Measurements from ENCODE around the gene BCAP29.
"Not testable (repeated sequence)": the region's sequence is repeated elsewhere in the genome, so short reads cannot be mapped to it uniquely, and the experiment has no call there.

BCAP29 gene

DNA sequence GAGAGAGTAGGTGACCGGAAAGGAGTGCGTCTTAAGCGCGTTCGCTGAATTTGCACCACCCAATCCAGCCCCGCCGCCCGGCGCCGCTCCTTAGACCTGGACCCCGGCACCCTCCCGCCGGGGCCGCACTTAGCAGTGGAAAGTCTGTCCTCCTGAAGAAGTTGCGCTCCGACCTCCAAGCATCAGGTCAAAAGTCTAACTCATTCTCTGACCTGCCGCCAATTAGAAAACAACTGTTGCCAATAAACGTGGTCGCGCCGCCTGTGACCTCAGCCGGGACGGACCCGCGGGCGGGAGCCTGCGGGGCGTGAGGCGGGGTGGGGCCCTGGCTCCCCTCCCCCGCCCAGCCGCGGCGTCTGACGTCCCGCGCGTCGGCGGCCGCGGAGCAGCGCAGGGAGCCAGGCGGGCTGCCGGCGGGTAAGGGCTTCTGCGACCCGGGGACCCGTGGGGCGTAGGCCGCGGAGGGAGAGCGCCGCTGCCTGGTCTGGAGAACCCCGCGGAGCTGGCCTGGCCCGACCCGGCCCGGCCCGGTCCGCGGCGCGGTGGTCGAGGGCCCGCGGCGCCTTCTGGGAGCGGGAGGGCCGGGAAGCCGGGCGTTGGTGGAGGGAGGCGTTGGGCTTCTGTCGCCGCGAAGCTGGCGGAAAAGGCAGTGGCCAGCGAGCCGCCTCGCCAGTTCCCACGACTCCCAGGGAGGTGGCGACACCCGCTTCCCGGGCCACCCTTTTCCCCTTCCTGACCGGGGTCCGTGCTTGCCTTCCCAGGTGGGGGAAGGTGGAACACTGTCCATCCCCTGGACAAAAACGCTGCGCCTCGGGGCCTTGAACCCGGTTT, at the start of gene BCAP29:
BCAP29 (plus strand) TSS at position 362 of the 831 bp plus-strand sequence. CDS start 527 bp downstream, outside the sequence.
- peak; percentile 57 for DNase-seq (ENCODE audit: low spot score)

- no peak for DNase-seq (ENCODE audit: low spot score)
These were observed 49.3 kb upstream of the BCAP29 start for GRCh38 chr7:107530751-107531150.

GRCh38 chr7:107534139-107534538, 45.9 kb upstream of the BCAP29 start:
- no peak for DNase-seq (ENCODE audit: low spot score)

DNA sequence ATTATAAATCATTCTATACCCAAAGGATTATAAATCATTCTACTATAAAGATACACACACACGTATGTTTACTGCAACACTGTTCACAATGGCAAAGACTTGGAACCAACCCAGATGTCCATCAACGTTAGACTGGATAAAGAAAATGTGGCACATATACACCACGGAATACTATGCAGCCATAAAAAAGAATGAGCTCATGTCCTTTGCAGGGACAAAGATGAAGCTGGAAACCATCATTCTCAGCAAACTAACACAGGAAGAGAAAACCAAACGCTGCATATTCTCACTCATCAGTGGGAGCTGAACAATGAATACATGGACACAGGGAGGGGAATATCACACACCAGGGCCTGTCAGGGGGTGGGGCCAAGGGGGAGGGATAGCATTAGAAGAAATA, 42.8 kb upstream of the BCAP29 start:
- DNase-seq (ENCODE audit: low spot score) = not testable (repeated sequence)

GRCh38 chr7:107538001-107538400, 42.0 kb upstream of the BCAP29 start:
- DNase-seq (ENCODE audit: low spot score) = no peak

DNA sequence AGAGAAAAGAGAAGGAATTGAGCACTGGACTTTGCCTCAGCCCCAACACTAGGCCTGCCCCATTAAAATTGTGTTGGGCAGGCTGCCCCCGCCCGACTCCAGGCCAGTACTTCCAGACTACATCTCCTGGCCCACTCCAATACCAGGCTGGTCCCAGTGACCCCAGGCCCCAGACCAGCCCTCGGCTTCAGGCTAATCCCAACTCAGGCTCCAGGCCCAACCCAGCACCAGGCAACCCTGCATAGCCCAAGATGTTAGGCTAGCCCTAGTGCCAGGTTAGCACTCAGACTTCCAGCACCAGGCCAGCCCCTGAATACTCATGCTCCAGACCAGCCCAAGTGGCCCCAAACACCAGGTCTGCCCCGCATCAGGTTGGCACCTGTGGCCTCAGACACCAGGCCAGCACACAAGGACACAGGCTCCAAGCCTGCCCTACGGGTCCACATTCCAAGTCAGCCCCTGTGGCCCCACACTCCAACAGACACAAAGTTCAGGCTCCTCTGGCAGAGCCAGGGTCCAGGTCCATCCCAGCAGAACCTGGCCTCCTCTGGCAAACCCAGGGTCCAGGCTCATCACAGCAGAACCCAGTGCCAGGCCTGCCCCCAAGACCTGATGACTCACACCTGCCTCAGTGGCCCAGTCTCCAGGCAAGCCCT, 36.6 kb upstream of the BCAP29 start:
- DNase-seq (ENCODE audit: low spot score) = no peak

DNA sequence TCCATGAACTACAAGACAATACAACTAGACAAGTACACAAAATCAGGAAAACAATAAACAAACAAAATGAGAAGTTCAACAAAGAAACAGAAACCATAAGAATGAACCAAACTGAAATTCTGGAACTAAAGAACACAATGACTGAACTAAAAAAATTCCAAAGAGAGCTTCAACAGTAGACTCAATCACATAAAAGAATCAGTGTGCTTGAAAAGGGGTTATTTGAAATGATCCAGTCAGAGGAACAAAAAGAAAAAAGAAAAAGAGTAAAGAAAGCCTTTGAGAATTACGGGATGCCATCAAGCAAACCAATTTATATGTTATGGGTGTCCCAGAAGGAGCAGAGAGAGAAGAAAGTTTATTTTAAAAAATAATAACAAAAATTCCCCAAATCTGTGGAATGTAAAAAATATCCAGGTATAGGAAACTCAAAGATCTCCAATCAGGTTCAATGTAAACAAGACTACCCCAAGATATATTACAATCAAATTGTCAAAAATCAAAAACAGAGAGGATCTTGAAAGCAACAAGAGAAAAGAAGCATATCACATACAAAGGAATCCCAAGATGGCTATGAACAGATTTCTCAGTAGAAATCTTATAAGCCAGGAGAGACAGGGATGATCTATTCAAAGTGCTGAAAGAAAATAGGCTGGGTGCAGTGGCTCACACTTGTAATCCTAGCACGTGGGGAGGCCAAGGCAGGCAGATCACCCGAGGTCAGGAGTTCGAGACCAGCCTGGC, 35.0 kb upstream of the BCAP29 start:
- DNase-seq (ENCODE audit: low spot score) = no peak

DNA sequence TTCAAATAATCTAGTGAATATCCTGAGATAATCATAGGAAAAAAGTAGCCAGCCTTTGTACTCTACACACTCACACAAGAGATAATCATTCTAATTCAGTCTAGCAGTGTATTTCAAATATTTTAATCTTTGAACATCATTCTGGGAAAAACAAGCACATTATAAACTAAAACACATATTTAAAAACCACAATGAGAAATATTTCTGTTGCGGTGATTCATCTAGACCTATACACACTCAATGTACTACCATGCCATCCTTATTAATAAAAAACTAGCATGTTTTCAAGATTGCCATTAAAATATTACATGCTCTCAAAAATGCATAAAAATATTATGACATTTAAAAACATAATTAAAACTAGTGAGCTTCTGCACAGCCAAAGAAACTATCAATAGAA, 28.1 kb upstream of the BCAP29 start:
- no peak for DNase-seq (ENCODE audit: low spot score)

GRCh38 chr7:107555893-107556292, 24.2 kb upstream of the BCAP29 start:
- no peak for DNase-seq (ENCODE audit: low spot score)

DNA sequence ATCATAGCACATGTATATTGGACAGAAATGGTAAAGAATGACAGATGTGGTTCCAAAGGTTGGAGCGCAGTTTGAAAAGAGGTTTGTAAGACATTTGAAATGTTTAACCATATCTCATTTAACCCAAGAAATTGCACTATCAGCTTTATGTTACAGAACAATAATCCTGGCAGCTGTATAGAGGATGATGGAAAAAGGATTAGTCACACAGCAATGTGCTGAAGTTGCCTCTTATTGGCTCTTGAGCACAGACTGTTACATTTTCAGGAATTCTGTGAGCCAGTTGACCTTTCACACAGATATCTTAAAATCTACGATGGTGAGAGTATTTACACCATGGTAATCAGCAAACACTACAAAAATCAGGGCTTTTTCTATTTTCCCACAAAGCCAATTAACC, 20.2 kb upstream of the BCAP29 start:
- no peak for DNase-seq (ENCODE audit: low spot score)

DNA sequence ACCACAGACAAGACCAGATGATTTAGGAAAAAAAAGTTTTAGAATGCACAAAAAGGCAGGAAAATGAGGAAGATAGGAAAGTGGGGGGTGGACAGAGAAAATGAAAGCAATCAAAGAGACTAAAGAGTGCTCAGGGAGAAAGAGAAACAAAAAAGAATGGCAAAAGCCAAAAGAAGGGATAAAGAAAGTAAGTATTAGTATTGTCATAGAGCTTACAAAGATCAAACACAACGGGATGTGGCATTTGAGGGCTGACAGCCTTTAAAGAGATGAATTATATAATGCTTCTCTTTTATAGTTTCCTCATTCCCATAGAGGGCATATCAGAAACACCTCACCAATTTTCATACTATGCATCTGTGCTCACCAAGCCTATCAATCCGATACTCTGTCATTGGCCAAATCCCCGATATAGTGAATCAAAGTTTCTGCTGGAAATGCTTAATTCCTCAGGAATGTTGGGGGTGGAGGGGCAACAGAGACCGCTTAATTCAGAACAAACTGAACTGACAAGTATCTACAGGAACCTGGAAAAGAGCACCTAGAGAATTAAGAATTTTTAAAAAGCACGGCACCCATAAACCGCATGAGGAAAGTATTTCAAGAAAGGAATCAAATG, 19.0 kb upstream of the BCAP29 start:
- no peak for DNase-seq (ENCODE audit: low spot score)

DNA sequence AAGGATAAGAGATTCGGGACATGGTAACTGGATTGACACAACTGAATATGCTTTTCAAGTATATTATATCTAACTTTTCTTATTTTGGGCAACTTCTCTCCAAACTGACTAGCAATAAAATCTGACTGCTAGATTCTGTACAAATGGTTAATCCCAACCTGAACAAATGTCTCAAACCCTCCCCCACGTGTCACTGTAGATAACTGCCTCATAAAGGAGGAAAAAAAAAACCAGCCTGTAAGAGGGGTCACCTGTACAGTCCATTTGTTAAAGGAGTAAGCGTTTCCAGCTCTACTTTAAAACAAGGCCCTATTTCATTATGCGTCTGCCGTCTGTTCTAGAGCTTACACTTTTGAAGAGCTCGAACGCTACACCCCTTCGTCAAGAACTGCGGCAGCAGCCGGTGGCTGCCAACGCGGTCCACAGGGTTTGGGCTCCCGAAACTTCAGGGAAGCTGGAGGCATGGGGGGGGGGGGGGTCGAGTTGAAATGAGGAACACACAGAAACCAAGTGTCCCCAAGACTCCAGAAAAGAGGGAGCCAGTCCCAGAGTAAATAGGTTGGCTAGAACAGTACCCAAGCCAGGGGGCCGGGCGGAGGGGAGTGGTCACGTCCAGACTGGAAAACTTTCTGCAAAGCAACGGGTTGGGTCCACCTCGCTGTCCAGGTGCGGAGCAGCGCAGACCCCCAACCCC, 16.8 kb upstream of the BCAP29 start:
- DNase-seq (ENCODE audit: low spot score) = peak; percentile 35

- DNase-seq (ENCODE audit: low spot score) = peak; percentile 60
These were observed 16.1 kb upstream of the BCAP29 start, which contains the start of the genes COG5 and DUS4L for GRCh38 chr7:107563775-107564552. Gene COG5 (minus strand): TSS chr7:107563920. CDS start chr7:107563896, 24 bp downstream. Gene DUS4L (plus strand): TSS chr7:107563971. CDS start chr7:107567071, 3,100 bp downstream.

DNA sequence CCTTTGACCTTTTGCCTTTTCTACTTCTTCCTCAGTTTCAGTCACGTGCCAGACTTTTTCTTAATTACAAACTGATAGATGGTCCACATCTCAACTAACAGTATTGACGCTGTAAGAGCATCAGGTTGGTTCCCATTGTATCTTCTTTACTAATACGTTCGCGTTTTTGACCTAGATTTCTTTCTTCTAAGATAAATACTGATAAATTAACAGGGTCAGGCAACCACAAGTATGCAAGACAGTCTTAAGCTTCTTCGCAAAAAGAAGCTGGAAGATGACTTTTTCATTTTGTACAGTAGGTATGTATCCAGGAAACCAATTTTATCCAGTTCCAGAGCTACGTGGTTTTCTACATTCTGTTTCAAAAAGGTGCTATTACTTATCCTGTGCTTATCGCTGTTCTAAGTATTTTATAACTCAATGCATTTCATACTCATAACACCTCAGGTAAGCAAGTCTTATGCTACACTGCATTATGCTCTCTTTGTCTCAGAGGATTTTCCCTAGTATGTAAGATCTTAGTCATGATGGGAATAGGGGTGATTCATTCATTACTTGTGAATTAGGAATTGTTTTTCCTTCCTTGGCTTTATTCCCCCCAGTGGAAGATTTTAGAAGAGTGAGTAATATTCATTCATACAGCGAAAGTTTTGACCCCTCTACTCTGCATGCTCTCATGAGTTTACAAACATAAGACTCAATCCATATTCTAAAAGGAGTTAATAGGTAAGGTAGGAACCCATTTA, 15.3 kb upstream of the BCAP29 start:
- no peak for DNase-seq (ENCODE audit: low spot score)

- no peak for DNase-seq (ENCODE audit: low spot score)
These were observed 9.7 kb upstream of the BCAP29 start for GRCh38 chr7:107570298-107570697.

GRCh38 chr7:107573537-107573936, 6.5 kb upstream of the BCAP29 start:
- no peak for DNase-seq (ENCODE audit: low spot score)

- peak; percentile 25 for DNase-seq (ENCODE audit: low spot score)
These were observed 527 bp upstream of the BCAP29 start for GRCh38 chr7:107579554-107579884.

DNA sequence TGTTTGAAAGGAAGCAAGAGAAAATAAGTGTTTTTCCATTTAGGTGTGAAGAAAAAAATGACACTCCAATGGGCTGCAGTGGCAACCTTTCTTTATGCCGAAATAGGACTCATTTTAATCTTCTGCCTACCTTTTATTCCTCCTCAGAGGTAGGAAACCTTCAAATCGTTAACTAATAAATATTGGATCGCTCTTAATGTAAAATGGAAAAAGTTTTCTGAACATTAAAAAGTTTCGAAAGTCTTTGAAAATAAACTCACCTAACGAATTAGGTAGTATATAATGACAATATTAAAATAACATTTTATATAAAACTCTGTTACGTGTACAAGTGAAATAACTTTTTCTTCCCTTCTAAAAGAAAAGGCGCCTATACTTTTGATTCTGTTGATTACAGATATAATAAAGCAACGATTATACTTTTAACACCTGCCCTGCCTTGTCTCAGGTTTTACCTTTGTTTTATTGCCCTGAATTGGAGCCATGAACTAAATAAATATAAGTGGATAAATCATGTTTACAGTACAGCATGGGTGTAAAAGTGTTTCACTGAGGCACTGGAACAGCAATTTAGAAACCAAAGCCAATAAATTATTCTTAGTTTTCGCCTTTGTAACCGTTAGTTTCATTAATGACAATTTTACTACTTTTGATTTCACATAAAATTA, 804 bp downstream of the BCAP29 start:
- no peak for DNase-seq (ENCODE audit: low spot score)

GRCh38 chr7:107581387-107582013, 1.5 kb downstream of the BCAP29 start:
- DNase-seq (ENCODE audit: low spot score) = no peak

Measured in pons (tissue), 1 donor.